Panc1 (cell line): ENCODE results near the gene AMIGO3. TPM values are rescaled to one million over a fixed set of nuclear protein-coding genes. Genes with fewer than 3 reads are reported as not detected.

Experiments
- ATAC-seq: fragments of 200-7000 bp; cut with Tn5 transposase; 2 replicates; pipeline ENCODE4 v1.9.1; 2020; ENCODE audit warnings: mild to moderate bottlenecking, moderate library complexity
- BruUV-seq: library from RNA; stranded (reverse); fragments of 400-500 nt; replicated peaks from 2 replicates; lab custom pipeline; 2021; lab: Mats Ljungman, UMichigan
- CTCF ChIA-PET: fragments of 300-600 bp; sonication (Branson Sonifier 250); formaldehyde crosslinking; loops from one replicate; lab custom pipeline; 2022; ENCODE audit warnings: antibody characterized with exemption; lab: Charles Lee
- POLR2A ChIA-PET: fragments of 300-600 bp; sonication (Branson Sonifier 250); formaldehyde crosslinking; loops from one replicate; lab custom pipeline; 2022; ENCODE audit warnings: antibody characterized with exemption; lab: Charles Lee
- DNase-seq: peaks from one replicate; pipeline ENCODE4 v3.0.0-alpha.2; 2010; ENCODE audit warnings: low read depth, low spot score
- H3K27ac ChIP-seq: 2 replicates; pipeline ENCODE4 v1.5.1; 2011; ENCODE audit warnings: mild to moderate bottlenecking, low read length, inconsistent platforms
- H3K27me3 ChIP-seq: fragments of 200-500 bp; sonication (Bioruptor generic); 2 replicates; pipeline ENCODE4 v1.6.0; 2014; ENCODE audit warnings: low read length, inconsistent platforms; ENCODE audit not compliant: control insufficient read depth, insufficient read depth
- H3K36me3 ChIP-seq: fragments of 200-500 bp; sonication (Bioruptor generic); 2 replicates; pipeline ENCODE4 v1.5.1; 2014; ENCODE audit warnings: inconsistent platforms, mild to moderate bottlenecking, low read length, moderate library complexity; ENCODE audit not compliant: control insufficient read depth, insufficient read depth
- H3K4me1 ChIP-seq: 2 replicates; pipeline ENCODE4 v1.5.1; 2011; ENCODE audit warnings: inconsistent platforms, mild to moderate bottlenecking, low read length, moderate library complexity; ENCODE audit not compliant: control insufficient read depth, insufficient read depth
- H3K4me3 ChIP-seq, 2 experiments: 2 replicates each; pipeline ENCODE4 v1.5.1; 2011 to 2012; ENCODE audit warnings: low read depth in 2 of 2, low read length in 2 of 2, mild to moderate bottlenecking in 2 of 2, inconsistent platforms in 1 of 2, moderate library complexity in 1 of 2
- H3K9me3 ChIP-seq: fragments of 200-500 bp; sonication (Bioruptor generic); 2 replicates; pipeline ENCODE4 v1.5.1; 2014; ENCODE audit warnings: low read depth, mild to moderate bottlenecking, inconsistent platforms, low read length, moderate library complexity; ENCODE audit not compliant: control insufficient read depth, insufficient read depth
- POLR2AphosphoS5 ChIP-seq: IDR thresholded peaks from 2 replicates; pipeline ENCODE4 v1.6.1; 2012; ENCODE audit warnings: mild to moderate bottlenecking, low read depth, low read length, moderate library complexity
- SIN3A ChIP-seq: IDR thresholded peaks from 2 replicates; pipeline ENCODE4 v1.6.1; 2012; ENCODE audit warnings: low read depth, mild to moderate bottlenecking, low read length, moderate library complexity, borderline replicate concordance; ENCODE audit not compliant: insufficient read depth
- TCF7L2 ChIP-seq: IDR thresholded peaks from 2 replicates; pipeline ENCODE4 v1.6.1; 2011; ENCODE audit warnings: mild to moderate bottlenecking, low read depth, low read length, inconsistent platforms
- in situ Hi-C: cut with HindIII; loops from 2 replicates; pipeline ENCODE4 v1.10.0; 2016; ENCODE audit warnings: low sequenced_read_pairs, low pct_unique_long_range_greater_than_20kb
- intact Hi-C: fragments of 100-400 bp; cut with micrococcal nuclease; formaldehyde crosslinking; loops from one replicate; pipeline ENCODE4 v1.10.0; 2022; ENCODE audit not compliant: unreplicated experiment
- total RNA-seq: library from RNA; stranded (reverse); gene quantifications from one replicate; pipeline ENCODE4 v1.2.1, GENCODE V29; 2021; ENCODE audit not compliant: unreplicated experiment
- TF ChIP-seq, protein P1 (sequence below): fragments of 450-650 bp; IDR thresholded peaks from 2 replicates; pipeline ENCODE4 v1.5.1; 2017; ENCODE audit warnings: mild to moderate bottlenecking
- TF ChIP-seq, protein P2 (sequence below), 2 experiments: IDR thresholded peaks; 2 replicates each; pipeline ENCODE4 v1.6.1; 2011 to 2012; ENCODE audit warnings: low read depth in 2 of 2, control low read depth in 1 of 2, low read length in 1 of 2, mild to moderate bottlenecking in 1 of 2, moderate library complexity in 1 of 2; ENCODE audit not compliant: insufficient read depth in 1 of 2

Gene AMIGO3
- total RNA-seq, 1 experiment from 2014 or later = 0.72 TPM

DNA sequence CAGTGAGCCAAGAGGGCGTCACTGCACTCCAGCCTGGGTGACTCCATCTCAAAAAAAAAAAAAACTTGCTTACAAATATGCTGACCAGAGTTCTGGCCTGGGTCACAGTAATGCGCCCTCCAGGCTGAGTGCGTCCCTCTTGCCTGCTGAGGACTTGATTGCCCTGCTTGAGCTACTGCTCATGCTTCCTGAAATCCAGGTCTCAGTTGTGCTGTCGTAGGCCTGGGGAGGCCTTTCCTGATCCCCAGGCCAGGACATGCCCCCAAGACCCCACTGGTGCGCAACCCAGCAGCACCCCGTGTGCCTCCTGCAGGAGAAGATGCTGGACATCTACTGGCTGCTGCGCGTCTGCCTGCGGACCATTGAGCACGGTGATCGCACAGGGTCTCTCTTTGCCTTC lies 7.3 kb downstream of the AMIGO3 start:
- ATAC-seq = no peak
- H3K4me1 ChIP-seq = no peaks in the 10 kb centered on the region
- intact Hi-C loops (no loop called here), in situ Hi-C loops (no loop called here)
- no peaks in the 10 kb centered on the region for H3K27me3 ChIP-seq
- CTCF ChIA-PET = no interaction called here
- no peak for DNase-seq
- POLR2A ChIA-PET = no interaction called here
- H3K9me3 ChIP-seq = no peaks in the 10 kb centered on the region
- H3K27ac ChIP-seq = no peak overlapping the region
- BruUV-seq = no TSS peak
- TF ChIP-seq, protein P1, sequence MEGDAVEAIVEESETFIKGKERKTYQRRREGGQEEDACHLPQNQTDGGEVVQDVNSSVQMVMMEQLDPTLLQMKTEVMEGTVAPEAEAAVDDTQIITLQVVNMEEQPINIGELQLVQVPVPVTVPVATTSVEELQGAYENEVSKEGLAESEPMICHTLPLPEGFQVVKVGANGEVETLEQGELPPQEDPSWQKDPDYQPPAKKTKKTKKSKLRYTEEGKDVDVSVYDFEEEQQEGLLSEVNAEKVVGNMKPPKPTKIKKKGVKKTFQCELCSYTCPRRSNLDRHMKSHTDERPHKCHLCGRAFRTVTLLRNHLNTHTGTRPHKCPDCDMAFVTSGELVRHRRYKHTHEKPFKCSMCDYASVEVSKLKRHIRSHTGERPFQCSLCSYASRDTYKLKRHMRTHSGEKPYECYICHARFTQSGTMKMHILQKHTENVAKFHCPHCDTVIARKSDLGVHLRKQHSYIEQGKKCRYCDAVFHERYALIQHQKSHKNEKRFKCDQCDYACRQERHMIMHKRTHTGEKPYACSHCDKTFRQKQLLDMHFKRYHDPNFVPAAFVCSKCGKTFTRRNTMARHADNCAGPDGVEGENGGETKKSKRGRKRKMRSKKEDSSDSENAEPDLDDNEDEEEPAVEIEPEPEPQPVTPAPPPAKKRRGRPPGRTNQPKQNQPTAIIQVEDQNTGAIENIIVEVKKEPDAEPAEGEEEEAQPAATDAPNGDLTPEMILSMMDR = no peak
- no peak for TF ChIP-seq POLR2AphosphoS5
- no peak for TF ChIP-seq SIN3A
- TF ChIP-seq, protein P2, sequence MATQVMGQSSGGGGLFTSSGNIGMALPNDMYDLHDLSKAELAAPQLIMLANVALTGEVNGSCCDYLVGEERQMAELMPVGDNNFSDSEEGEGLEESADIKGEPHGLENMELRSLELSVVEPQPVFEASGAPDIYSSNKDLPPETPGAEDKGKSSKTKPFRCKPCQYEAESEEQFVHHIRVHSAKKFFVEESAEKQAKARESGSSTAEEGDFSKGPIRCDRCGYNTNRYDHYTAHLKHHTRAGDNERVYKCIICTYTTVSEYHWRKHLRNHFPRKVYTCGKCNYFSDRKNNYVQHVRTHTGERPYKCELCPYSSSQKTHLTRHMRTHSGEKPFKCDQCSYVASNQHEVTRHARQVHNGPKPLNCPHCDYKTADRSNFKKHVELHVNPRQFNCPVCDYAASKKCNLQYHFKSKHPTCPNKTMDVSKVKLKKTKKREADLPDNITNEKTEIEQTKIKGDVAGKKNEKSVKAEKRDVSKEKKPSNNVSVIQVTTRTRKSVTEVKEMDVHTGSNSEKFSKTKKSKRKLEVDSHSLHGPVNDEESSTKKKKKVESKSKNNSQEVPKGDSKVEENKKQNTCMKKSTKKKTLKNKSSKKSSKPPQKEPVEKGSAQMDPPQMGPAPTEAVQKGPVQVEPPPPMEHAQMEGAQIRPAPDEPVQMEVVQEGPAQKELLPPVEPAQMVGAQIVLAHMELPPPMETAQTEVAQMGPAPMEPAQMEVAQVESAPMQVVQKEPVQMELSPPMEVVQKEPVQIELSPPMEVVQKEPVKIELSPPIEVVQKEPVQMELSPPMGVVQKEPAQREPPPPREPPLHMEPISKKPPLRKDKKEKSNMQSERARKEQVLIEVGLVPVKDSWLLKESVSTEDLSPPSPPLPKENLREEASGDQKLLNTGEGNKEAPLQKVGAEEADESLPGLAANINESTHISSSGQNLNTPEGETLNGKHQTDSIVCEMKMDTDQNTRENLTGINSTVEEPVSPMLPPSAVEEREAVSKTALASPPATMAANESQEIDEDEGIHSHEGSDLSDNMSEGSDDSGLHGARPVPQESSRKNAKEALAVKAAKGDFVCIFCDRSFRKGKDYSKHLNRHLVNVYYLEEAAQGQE (IDR thresholded peaks at IDR 0.05; ENCODE audit: insufficient read depth in 1 of 2, low read depth in 2 of 2, low read length in 1 of 2) = no peak
- TF ChIP-seq TCF7L2 = no peak
- no peak overlapping the region for H3K4me3 ChIP-seq
- no peaks in the 10 kb centered on the region for H3K36me3 ChIP-seq

DNA sequence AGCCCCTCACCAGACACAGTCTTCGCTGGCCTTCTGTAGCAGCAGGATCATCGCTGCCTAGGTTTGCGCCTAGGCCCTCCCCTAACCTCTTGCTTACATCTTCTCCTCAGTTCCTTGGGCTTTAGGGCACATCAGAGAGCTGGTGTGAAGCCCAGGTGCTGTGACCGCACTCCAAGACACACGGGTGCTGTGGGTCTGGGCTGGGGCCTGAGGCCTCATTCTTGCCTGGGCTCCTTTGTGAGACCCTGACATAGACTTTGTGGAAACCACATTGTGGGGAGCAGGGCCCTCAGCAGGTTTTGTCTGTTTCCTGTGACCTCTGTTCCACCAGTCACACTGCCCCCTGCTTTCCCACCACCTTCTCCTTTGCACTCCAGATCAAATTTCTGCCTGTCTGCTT lies 8.0 kb downstream of the AMIGO3 start:
- ChIA-PET POLR2A (no interaction called here), CTCF (no interaction called here)
- no peaks in the 10 kb centered on the region for H3K4me1 ChIP-seq
- DNase-seq = no peak
- intact Hi-C loops = no loop called here
- ATAC-seq = no peak
- no peak overlapping the region for H3K27ac ChIP-seq
- TF ChIP-seq POLR2AphosphoS5 = no peak
- no peak overlapping the region for H3K4me3 ChIP-seq
- in situ Hi-C loops = no loop called here
- H3K27me3 ChIP-seq = no peaks in the 10 kb centered on the region
- no peaks in the 10 kb centered on the region for H3K9me3 ChIP-seq
- H3K36me3 ChIP-seq = no peaks in the 10 kb centered on the region
- no TSS peak for BruUV-seq

GRCh38 chr3:49709852-49710251 lies 9.6 kb downstream of the AMIGO3 start:
- Histone ChIP-seq H3K4me3 (no peak overlapping the region), H3K9me3 (no peaks in the 10 kb centered on the region), H3K4me1 (no peaks in the 10 kb centered on the region), H3K36me3 (no peaks in the 10 kb centered on the region), H3K27me3 (no peaks in the 10 kb centered on the region), H3K27ac (no peak overlapping the region)
- no peak for ATAC-seq
- DNase-seq = no peak
- in situ Hi-C loops (no loop called here), intact Hi-C loops (no loop called here)
- ChIA-PET POLR2A (no interaction called here), CTCF (no interaction called here)
- TF ChIP-seq, protein P1 = no peak
- TF ChIP-seq, protein P2 (IDR thresholded peaks at IDR 0.05; ENCODE audit: insufficient read depth in 1 of 2, low read depth in 2 of 2, low read length in 1 of 2) = no peak
- no peak for TF ChIP-seq POLR2AphosphoS5
- no peak for TF ChIP-seq SIN3A
- TF ChIP-seq TCF7L2 = no peak
- no TSS peak for BruUV-seq
